ENCODE measurements around the gene GLI2. TPM values are rescaled to one million over a fixed set of nuclear protein-coding genes. Genes with fewer than 3 reads are reported as not detected.

The GLI2 gene
- not detected for total RNA-seq

DNA sequence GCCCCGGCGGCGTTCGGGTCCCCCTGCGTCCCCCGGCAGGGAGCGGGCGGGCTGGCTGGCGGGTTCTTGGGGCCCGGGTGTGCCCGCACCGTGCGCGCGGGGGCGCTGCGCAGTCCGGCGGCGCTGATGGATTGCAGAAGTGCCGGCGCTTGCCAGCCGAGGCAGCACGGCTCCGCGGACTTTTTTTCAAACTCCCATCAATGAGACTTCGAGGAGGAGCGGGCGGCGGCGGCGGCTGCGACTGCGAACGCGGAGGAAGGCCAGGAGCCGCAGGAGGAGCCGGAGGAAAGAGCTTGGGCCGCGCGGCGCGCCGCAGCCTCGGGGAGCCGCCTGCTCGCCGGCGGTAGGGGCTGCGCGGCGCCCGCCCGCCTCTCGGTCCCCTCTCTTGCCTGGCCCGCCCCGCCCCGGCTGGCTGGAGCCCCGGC is at the start of gene GLI2:
Gene GLI2, plus strand, starts transcription at position 123 of the 425 bp plus-strand sequence. CDS start 61,453 bp downstream, outside the sequence.
- Mint-ChIP-seq H3K27me3 (ENCODE audit: low read depth) (peaks cover 67% of the 10 kb centered on the region), H3K36me3 (ENCODE audit: insufficient read depth in 2 of 2) (no peaks in the 10 kb centered on the region), H3K4me1 (ENCODE audit: low read depth) (peaks cover 9% of the 10 kb centered on the region), H3K9me3 (no peaks in the 10 kb centered on the region), H3K4me3 (peak within 1 kb of the TSS; percentile 80 to 85), H3K27ac (no peak within 1 kb of the TSS)
- peak; percentile 63 to 68 for DNase-seq
- ATAC-seq (replicated peaks in 1 of 2), result peak; percentile 84 to 86

DNA sequence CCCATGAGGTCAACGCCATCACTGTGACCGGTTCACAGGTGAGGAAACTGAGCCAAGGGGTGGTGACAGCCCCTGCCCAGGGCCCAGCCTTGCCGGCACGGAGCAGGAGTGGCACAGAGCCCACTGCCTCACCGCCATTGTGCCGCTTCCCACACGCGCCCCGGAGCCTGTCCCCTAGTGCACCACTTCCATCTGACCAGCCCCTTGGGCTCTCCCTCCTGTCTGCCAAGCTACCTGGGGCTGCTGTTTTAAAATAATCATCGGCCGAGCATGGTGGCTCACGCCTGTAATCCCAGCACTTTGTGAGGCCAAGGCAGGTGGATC is 49.7 kb upstream of the GLI2 start:
- H3K9me3 Mint-ChIP-seq, result no peaks in the 10 kb centered on the region
- DNase-seq (no peak), ATAC-seq (replicated peaks in 1 of 2) (no peak)
- H3K27ac Mint-ChIP-seq, result no peak overlapping the region
- H3K27me3 Mint-ChIP-seq (ENCODE audit: low read depth), result peaks cover 8% of the 10 kb centered on the region
- no peak overlapping the region for H3K4me3 Mint-ChIP-seq
- no peaks in the 10 kb centered on the region for H3K4me1 Mint-ChIP-seq (ENCODE audit: low read depth)
- H3K36me3 Mint-ChIP-seq (ENCODE audit: insufficient read depth in 2 of 2), result no peaks in the 10 kb centered on the region

DNA sequence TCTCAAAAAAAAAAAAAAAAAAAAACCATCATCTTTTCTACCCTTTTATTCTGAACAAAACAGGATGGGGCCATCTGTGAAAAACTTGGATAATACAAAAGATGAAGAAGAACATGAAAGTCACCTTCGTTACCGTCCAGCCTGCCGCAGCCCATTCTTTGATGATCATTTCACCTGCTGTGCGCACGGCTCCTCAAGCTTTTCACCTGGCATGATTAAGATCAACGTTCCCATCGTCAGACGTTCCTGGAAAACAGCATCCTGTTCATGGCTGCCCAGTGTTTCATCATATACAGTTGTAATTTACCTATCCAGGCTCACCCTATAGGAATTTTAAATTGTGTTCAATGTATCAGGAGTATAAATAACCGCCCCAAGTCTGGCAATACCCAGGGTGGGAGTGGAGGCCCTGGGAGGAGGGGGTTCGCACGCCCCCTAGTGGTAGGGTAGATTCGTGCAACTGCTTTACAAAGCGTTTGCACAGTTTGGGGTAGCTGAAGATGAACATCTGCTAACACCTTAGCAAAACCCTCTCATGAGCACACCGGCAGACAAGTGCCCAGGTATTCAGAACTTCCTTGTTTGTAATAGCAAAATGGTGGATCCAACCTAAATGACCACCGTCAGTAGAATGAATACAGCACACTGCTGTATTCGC is 49.0 kb upstream of the GLI2 start:
- H3K27ac Mint-ChIP-seq, result no peak overlapping the region
- DNase-seq (peak in 1 of 2 donors; percentile 12), ATAC-seq (replicated peaks in 1 of 2) (no peak)
- no peaks in the 10 kb centered on the region for H3K36me3 Mint-ChIP-seq (ENCODE audit: insufficient read depth in 2 of 2)
- H3K9me3 Mint-ChIP-seq, result no peaks in the 10 kb centered on the region
- H3K4me3 Mint-ChIP-seq, result no peak overlapping the region
- H3K27me3 Mint-ChIP-seq (ENCODE audit: low read depth), result peaks cover 8% of the 10 kb centered on the region
- H3K4me1 Mint-ChIP-seq (ENCODE audit: low read depth), result no peaks in the 10 kb centered on the region

DNA sequence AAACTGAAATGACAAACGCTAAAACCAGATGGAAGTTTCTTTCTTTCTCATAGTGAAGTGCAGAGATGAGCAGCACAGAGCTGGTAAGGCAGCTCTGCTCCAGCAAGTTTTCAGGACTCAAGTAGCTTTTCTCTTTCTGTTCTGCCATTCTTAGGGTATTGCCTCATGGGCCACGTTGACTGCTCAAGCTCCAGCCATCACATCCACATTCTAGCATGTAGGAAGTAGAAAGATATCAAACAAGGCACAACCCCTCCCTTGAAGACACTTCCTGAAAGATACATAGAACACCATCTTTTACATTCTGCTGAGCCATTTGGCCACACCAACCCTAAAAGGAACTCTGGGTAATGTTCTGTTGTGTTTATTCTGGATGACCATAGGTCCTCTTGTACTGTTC is 48.5 kb upstream of the GLI2 start:
- ATAC-seq (replicated peaks in 1 of 2) (no peak), DNase-seq (no peak)
- no peaks in the 10 kb centered on the region for H3K9me3 Mint-ChIP-seq
- no peak overlapping the region for H3K4me3 Mint-ChIP-seq
- peaks cover 8% of the 10 kb centered on the region for H3K27me3 Mint-ChIP-seq (ENCODE audit: low read depth)
- H3K27ac Mint-ChIP-seq, result no peak overlapping the region
- H3K4me1 Mint-ChIP-seq (ENCODE audit: low read depth), result no peaks in the 10 kb centered on the region
- no peaks in the 10 kb centered on the region for H3K36me3 Mint-ChIP-seq (ENCODE audit: insufficient read depth in 2 of 2)

DNA sequence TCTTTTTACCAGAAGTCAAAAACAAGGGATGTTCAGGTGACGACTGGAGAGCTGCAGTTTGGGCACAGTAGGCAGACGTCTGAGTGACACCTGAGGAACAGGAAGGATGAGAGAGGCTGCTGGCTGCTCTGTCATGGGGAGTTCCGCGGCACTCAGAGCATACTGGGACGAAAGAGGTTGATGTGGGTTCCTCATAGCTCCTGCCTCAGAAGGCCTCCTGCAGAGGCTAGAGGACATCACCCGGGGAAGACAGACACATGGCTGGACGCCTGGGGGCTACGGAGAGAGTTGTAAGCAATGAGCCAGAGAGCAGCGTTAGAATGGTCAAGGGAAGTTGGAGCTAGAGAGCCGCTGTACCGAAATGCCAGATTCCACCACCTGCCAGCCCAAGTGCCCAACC is 45.1 kb upstream of the GLI2 start:
- DNase-seq (no peak), ATAC-seq (replicated peaks in 1 of 2) (no peak)
- no peak overlapping the region for H3K27ac Mint-ChIP-seq
- no peak overlapping the region for H3K4me3 Mint-ChIP-seq
- no peaks in the 10 kb centered on the region for H3K36me3 Mint-ChIP-seq (ENCODE audit: insufficient read depth in 2 of 2)
- no peaks in the 10 kb centered on the region for H3K9me3 Mint-ChIP-seq
- H3K4me1 Mint-ChIP-seq (ENCODE audit: low read depth), result peaks cover 3% of the 10 kb centered on the region
- peaks cover 26% of the 10 kb centered on the region for H3K27me3 Mint-ChIP-seq (ENCODE audit: low read depth)

DNA sequence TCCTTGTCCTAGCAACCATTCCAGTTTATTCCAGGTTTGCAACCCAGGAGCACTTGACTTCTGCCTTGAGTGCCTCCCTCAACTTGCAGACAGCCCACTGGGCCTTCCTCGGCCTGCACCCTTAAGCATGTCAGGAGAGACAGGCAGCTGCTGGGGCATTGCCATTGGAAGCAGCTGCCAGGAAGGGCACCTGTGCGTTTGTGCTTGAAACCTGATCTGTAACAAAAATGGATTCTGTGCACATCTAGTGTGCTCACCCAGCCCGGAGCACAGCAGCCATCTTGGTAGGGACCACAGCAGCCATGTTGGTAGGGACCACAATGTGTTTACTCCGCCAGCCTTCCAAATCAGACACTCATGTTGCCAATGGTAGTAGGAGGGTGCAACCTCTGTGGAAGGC is 44.3 kb upstream of the GLI2 start:
- H3K27ac Mint-ChIP-seq, result no peak overlapping the region
- DNase-seq (no peak), ATAC-seq (replicated peaks in 1 of 2) (no peak)
- no peak overlapping the region for H3K4me3 Mint-ChIP-seq
- peaks cover 5% of the 10 kb centered on the region for H3K4me1 Mint-ChIP-seq (ENCODE audit: low read depth)
- H3K9me3 Mint-ChIP-seq, result no peaks in the 10 kb centered on the region
- H3K27me3 Mint-ChIP-seq (ENCODE audit: low read depth), result peaks cover 33% of the 10 kb centered on the region
- no peaks in the 10 kb centered on the region for H3K36me3 Mint-ChIP-seq (ENCODE audit: insufficient read depth in 2 of 2)

DNA sequence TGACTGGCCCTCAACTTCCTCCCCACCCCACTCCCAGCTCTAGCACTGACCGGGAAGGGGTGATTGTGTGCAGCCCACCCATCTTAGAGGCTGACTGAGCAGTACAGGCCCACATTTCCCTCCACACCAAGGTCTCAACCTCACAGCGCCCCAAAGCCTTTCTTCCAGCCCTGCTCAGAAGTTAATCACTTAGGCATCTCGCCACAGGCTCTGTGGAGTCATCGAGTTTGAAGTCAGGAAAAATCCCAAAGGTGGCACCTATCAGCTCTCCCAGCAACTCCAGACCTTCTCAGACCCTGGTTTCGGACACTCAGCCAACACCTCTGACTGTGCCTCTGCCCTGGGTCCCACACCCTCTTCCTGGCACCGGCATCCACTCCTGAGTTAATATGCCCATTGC is 43.0 kb upstream of the GLI2 start:
- no peaks in the 10 kb centered on the region for H3K36me3 Mint-ChIP-seq (ENCODE audit: insufficient read depth in 2 of 2)
- H3K9me3 Mint-ChIP-seq, result no peaks in the 10 kb centered on the region
- H3K4me3 Mint-ChIP-seq, result no peak overlapping the region
- DNase-seq (no peak), ATAC-seq (replicated peaks in 1 of 2) (no peak)
- H3K27me3 Mint-ChIP-seq (ENCODE audit: low read depth), result peaks cover 44% of the 10 kb centered on the region
- no peak overlapping the region for H3K27ac Mint-ChIP-seq
- peaks cover 5% of the 10 kb centered on the region for H3K4me1 Mint-ChIP-seq (ENCODE audit: low read depth)

DNA sequence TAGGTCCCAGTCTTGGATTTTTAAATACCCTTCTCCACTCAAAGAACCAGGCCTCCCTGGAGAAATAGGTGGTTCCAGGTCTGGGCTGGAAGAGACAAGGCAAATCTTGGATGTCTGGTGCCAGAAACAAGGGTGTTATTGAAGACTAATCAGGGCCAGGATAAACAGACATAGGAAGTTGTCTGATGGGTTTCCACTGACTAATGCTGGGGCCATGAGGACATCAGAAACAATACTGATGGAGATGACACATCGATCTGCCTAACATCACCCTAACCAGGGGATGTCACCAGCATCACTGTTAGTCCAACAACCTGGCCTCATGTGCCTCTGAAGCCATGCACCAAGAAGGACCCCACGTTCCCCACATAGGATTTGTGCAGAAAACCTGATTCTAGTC is 42.5 kb upstream of the GLI2 start:
- no peaks in the 10 kb centered on the region for H3K36me3 Mint-ChIP-seq (ENCODE audit: insufficient read depth in 2 of 2)
- peaks cover 45% of the 10 kb centered on the region for H3K27me3 Mint-ChIP-seq (ENCODE audit: low read depth)
- ATAC-seq (replicated peaks in 1 of 2) (no peak), DNase-seq (no peak)
- no peak overlapping the region for H3K27ac Mint-ChIP-seq
- no peak overlapping the region for H3K4me3 Mint-ChIP-seq
- no peaks in the 10 kb centered on the region for H3K9me3 Mint-ChIP-seq
- peaks cover 5% of the 10 kb centered on the region for H3K4me1 Mint-ChIP-seq (ENCODE audit: low read depth)

DNA sequence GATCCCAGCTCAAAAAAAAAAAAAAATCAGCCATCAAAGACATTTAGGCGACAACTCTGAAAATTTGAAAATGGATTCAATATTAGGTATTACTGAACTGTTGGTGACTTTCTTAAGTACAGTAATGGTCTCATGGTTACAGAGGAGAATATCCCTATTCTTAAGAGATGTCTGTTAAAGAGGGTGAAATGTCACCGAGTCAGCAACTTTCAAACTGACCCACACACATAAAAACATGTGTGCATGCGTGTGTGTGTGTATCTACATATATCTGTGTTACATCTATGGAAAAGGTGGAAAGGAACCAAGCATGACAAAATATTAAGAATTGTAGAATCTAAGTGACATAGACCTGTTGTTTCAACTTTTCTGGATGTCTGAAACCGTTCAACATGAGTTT is 41.6 kb upstream of the GLI2 start:
- DNase-seq, result no peak
- H3K27me3 Mint-ChIP-seq (ENCODE audit: low read depth), result peaks cover 42% of the 10 kb centered on the region

DNA sequence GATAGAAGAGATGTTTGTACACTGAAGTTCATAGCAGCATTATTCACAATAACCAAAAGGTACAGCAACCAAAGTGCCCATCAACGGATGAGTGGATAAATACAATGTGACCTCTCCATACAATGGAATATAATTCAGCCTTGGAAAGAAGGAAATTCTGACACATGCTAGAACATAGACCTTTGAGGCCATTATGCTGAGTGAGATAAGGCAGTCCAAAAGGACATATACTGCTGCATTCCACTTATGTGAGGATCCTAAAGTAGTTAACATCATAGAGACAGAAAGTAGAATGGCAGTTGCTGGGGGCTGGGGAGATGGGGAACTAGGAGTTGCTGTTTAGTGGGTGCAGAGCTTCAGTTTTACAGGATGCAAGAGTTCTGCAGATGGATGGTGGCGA is 38.2 kb upstream of the GLI2 start:
- H3K36me3 Mint-ChIP-seq (ENCODE audit: insufficient read depth in 2 of 2), result no peaks in the 10 kb centered on the region
- H3K4me3 Mint-ChIP-seq, result no peak overlapping the region
- ATAC-seq (replicated peaks in 1 of 2) (no peak), DNase-seq (no peak)
- H3K4me1 Mint-ChIP-seq (ENCODE audit: low read depth), result peaks cover 5% of the 10 kb centered on the region
- H3K27ac Mint-ChIP-seq, result no peak overlapping the region
- no peaks in the 10 kb centered on the region for H3K9me3 Mint-ChIP-seq
- H3K27me3 Mint-ChIP-seq (ENCODE audit: low read depth), result peaks cover 37% of the 10 kb centered on the region

More for the DNA sequence above, 41.6 kb upstream of the GLI2 start:
- H3K4me1 Mint-ChIP-seq (ENCODE audit: low read depth), result peaks cover 5% of the 10 kb centered on the region
- H3K36me3 Mint-ChIP-seq (ENCODE audit: insufficient read depth in 2 of 2), result no peaks in the 10 kb centered on the region
- H3K4me3 Mint-ChIP-seq, result no peak overlapping the region
- no peaks in the 10 kb centered on the region for H3K9me3 Mint-ChIP-seq
- ATAC-seq (replicated peaks in 1 of 2), result no peak
- H3K27ac Mint-ChIP-seq, result no peak overlapping the region

DNA sequence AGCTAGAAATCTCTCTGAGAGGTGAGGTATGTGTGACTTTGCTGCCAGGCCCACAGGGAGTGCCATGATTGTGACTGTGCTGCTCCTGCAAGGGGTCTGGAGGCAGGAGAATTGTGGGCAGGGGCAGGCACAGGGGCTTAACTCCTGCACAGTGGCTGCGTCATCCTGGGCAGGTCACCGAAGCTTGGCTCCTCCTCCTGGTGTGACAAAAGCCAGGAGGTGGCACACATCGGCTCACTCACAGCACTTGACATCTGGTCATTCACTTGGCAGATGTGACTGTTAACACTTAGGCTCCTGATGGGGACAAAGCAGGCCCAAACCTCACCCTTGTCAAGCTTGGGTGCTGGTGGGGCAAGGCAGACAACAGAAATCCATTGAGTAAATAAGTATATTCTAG is 36.4 kb upstream of the GLI2 start:
- no peak for ATAC-seq (replicated peaks in 1 of 2)
- Mint-ChIP-seq H3K27me3 (ENCODE audit: low read depth) (peaks cover 29% of the 10 kb centered on the region), H3K4me1 (ENCODE audit: low read depth) (peaks cover 5% of the 10 kb centered on the region), H3K36me3 (ENCODE audit: insufficient read depth in 2 of 2) (no peaks in the 10 kb centered on the region), H3K4me3 (no peak overlapping the region), H3K27ac (no peak overlapping the region), H3K9me3 (no peaks in the 10 kb centered on the region)
- DNase-seq, result no peak

DNA sequence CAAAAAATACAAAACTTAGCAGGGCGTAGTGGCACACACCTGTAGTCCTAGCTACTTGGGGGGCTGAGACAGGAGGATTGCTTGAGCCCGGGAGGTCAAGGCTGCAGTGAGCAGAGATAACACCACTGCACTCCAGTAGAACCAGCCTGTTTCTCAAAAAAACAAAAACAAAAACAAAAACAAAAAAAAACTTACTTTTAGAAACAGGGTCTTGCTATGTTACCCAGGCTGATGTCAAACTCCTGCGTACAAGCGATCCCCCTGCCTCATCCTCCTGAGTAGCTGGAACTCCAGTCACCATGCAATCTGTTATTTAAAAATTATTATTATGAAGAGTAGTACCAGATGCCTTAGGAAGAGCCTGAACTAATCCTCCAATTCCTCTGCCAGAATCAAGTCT is 35.0 kb upstream of the GLI2 start:
- no peaks in the 10 kb centered on the region for H3K9me3 Mint-ChIP-seq
- no peak overlapping the region for H3K27ac Mint-ChIP-seq
- H3K27me3 Mint-ChIP-seq (ENCODE audit: low read depth), result peaks cover 18% of the 10 kb centered on the region
- H3K4me1 Mint-ChIP-seq (ENCODE audit: low read depth), result peaks cover under 1% of the 10 kb centered on the region
- H3K36me3 Mint-ChIP-seq (ENCODE audit: insufficient read depth in 2 of 2), result no peaks in the 10 kb centered on the region
- no peak overlapping the region for H3K4me3 Mint-ChIP-seq
- ATAC-seq (replicated peaks in 1 of 2), result no peak
- DNase-seq, result no peak

DNA sequence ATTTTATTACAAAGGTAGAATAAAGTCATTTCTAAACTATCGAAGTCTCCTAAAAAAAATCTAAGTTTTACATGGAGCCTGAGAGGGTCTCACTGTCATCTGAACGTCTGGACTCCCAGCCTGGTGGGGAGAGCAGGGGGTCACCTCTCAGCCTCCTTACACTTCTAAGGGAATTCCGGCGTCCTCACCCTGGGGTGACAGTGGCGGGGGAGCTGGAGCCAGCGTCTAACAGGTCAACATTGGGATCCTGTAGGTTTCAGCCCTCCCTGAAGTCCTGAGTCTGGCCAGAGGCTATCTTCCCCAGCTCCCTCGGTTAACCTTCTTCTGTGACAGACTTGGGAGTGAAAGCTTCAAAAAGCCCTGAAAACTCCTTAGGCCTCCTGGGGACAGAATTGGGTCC is 34.6 kb upstream of the GLI2 start:
- H3K36me3 Mint-ChIP-seq (ENCODE audit: insufficient read depth in 2 of 2), result no peaks in the 10 kb centered on the region
- peaks cover 19% of the 10 kb centered on the region for H3K27me3 Mint-ChIP-seq (ENCODE audit: low read depth)
- DNase-seq (no peak), ATAC-seq (replicated peaks in 1 of 2) (no peak)
- H3K9me3 Mint-ChIP-seq, result no peaks in the 10 kb centered on the region
- H3K4me1 Mint-ChIP-seq (ENCODE audit: low read depth), result no peaks in the 10 kb centered on the region
- no peak overlapping the region for H3K4me3 Mint-ChIP-seq
- no peak overlapping the region for H3K27ac Mint-ChIP-seq

DNA sequence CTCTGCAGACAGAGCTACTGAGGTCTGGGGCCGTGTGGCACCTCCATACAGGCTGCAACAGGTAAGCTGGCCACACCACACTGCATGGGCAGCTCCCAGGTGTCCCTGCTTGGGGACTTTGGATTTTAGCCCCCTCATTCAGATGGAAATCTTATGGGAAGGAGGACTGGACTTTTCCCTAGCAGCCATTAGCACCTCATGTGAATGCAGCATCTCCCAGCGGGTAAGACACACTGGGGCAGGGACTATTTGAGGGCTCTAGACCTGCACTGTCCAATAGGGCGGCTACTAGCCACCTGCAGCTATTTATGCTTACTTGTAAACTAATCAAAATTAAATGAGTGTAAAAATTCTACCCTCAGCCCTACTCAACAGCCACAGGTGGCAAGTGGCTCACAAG is 34.2 kb upstream of the GLI2 start:
- peaks cover 18% of the 10 kb centered on the region for H3K27me3 Mint-ChIP-seq (ENCODE audit: low read depth)
- ATAC-seq (replicated peaks in 1 of 2) (no peak), DNase-seq (no peak)
- no peaks in the 10 kb centered on the region for H3K9me3 Mint-ChIP-seq
- no peaks in the 10 kb centered on the region for H3K36me3 Mint-ChIP-seq (ENCODE audit: insufficient read depth in 2 of 2)
- H3K4me1 Mint-ChIP-seq (ENCODE audit: low read depth), result no peaks in the 10 kb centered on the region
- no peak overlapping the region for H3K27ac Mint-ChIP-seq
- H3K4me3 Mint-ChIP-seq, result no peak overlapping the region

Measured in activated T-cell treated with anti-CD3 and anti-CD28 coated beads, Interleukin-2, amount 50 U/mL, for 72 hours (primary cell).